ENCODE measurements around the gene CRYM. TPM values are rescaled to one million over a fixed set of nuclear protein-coding genes. Genes with fewer than 3 reads are reported as not detected.

Gene CRYM
- total RNA-seq, 1 experiment from 2014 or later, result 12.9 TPM

GRCh38 chr16:21276090-21276489 lies 2.0 kb downstream of the CRYM start:
- H3K9me3 Mint-ChIP-seq, result no peaks in the 10 kb centered on the region
- H3K27ac Mint-ChIP-seq, result no peak overlapping the region
- TF ChIP-seq ATF1 (CRISPR knock-in tag; IDR thresholded peaks at IDR 0.05), result no peak
- no peak for TF ChIP-seq TEAD1 (CRISPR knock-in tag; IDR thresholded peaks at IDR 0.05)
- TF ChIP-seq USF1 (CRISPR knock-in tag; IDR thresholded peaks at IDR 0.05), result no peak
- no peak for TF ChIP-seq SP1 (CRISPR knock-in tag; conservative IDR thresholded peaks at IDR 0.05)
- no peaks in the 10 kb centered on the region for H3K36me3 Mint-ChIP-seq
- ChIA-PET CTCF (interaction anchor here (6.5 to 7.4 kb wide), 2 partner anchors 25 to 87 kb away, joined by 47 to 72 read pairs; no protein-coding TSS in a partner anchor), POLR2A (no interaction called here)
- no peak for ATAC-seq
- peaks cover 19% of the 10 kb centered on the region for H3K27me3 Mint-ChIP-seq (ENCODE audit: low read depth)
- no peak for DNase-seq (ENCODE audit: low spot score)
- H3K4me1 Mint-ChIP-seq, result peaks cover 27% of the 10 kb centered on the region
- H3K4me3 Mint-ChIP-seq, result no peak overlapping the region

DNA sequence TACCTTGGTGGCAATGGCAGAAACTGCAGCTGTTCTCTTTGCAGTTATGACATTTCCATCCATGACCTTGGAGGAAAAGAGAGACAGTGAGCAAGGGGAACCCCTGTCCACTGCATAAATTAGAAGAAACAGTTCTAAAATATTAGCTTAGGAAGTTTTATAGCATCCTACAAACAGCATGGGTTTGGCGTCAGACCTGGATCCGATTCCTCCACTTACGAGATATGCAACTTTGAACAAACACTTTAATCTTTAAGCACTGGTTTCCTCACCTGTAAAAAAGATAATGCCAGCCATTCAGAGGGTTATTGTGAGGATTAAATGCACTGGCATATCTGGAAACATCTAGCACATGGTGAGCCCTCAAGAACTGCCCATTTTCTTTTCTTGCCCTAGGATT lies 2.6 kb downstream of the CRYM start:
- CTCF ChIA-PET, result interaction anchor here (6.5 to 7.4 kb wide), 2 partner anchors 25 to 86 kb away, joined by 47 to 72 read pairs; no protein-coding TSS in a partner anchor
- H3K4me3 Mint-ChIP-seq, result no peak overlapping the region
- H3K4me1 Mint-ChIP-seq, result peaks cover 27% of the 10 kb centered on the region
- DNase-seq (ENCODE audit: low spot score) (no peak), ATAC-seq (no peak)
- H3K9me3 Mint-ChIP-seq, result no peaks in the 10 kb centered on the region
- POLR2A ChIA-PET, result no interaction called here
- TF ChIP-seq TEAD1 (CRISPR knock-in tag; IDR thresholded peaks at IDR 0.05) (no peak), SP1 (CRISPR knock-in tag; conservative IDR thresholded peaks at IDR 0.05) (no peak), MXD4 (CRISPR knock-in tag; IDR thresholded peaks at IDR 0.05; ENCODE audit: borderline replicate concordance) (no peak), SOX15 (CRISPR knock-in tag; IDR thresholded peaks at IDR 0.05) (no peak), KAT7 (CRISPR knock-in tag; IDR thresholded peaks at IDR 0.05; ENCODE audit: borderline replicate concordance) (no peak), PRDM15 (CRISPR knock-in tag; IDR thresholded peaks at IDR 0.05) (no peak), USF1 (CRISPR knock-in tag; IDR thresholded peaks at IDR 0.05) (no peak), NFATC4 (CRISPR knock-in tag; IDR thresholded peaks at IDR 0.05) (no peak), ZNF671 (CRISPR knock-in tag; IDR thresholded peaks at IDR 0.05) (no peak), MYBL2 (CRISPR knock-in tag; IDR thresholded peaks at IDR 0.05) (no peak), ZNF121 (CRISPR knock-in tag; IDR thresholded peaks at IDR 0.05) (no peak), ZBTB21 (CRISPR knock-in tag; IDR thresholded peaks at IDR 0.05; ENCODE audit: borderline replicate concordance) (no peak), USF2 (CRISPR knock-in tag; IDR thresholded peaks at IDR 0.05) (no peak), NR1H2 (CRISPR knock-in tag; IDR thresholded peaks at IDR 0.05) (no peak), FOXP4 (CRISPR knock-in tag; IDR thresholded peaks at IDR 0.05) (no peak), SMAD3 (CRISPR knock-in tag; IDR thresholded peaks at IDR 0.05; ENCODE audit: borderline replicate concordance) (no peak), GTF2I (CRISPR knock-in tag; conservative IDR thresholded peaks at IDR 0.05) (no peak), HMGA2 (CRISPR knock-in tag; IDR thresholded peaks at IDR 0.05) (no peak)
- TF ChIP-seq, protein P1, sequence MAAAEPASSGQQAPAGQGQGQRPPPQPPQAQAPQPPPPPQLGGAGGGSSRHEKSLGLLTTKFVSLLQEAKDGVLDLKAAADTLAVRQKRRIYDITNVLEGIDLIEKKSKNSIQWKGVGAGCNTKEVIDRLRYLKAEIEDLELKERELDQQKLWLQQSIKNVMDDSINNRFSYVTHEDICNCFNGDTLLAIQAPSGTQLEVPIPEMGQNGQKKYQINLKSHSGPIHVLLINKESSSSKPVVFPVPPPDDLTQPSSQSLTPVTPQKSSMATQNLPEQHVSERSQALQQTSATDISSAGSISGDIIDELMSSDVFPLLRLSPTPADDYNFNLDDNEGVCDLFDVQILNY (CRISPR knock-in tag; IDR thresholded peaks at IDR 0.05), result no peak
- TF ChIP-seq, protein P2, sequence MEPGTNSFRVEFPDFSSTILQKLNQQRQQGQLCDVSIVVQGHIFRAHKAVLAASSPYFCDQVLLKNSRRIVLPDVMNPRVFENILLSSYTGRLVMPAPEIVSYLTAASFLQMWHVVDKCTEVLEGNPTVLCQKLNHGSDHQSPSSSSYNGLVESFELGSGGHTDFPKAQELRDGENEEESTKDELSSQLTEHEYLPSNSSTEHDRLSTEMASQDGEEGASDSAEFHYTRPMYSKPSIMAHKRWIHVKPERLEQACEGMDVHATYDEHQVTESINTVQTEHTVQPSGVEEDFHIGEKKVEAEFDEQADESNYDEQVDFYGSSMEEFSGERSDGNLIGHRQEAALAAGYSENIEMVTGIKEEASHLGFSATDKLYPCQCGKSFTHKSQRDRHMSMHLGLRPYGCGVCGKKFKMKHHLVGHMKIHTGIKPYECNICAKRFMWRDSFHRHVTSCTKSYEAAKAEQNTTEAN (CRISPR knock-in tag; IDR thresholded peaks at IDR 0.05), result no peak
- H3K27ac Mint-ChIP-seq, result no peak overlapping the region
- no peaks in the 10 kb centered on the region for H3K36me3 Mint-ChIP-seq
- H3K27me3 Mint-ChIP-seq (ENCODE audit: low read depth), result peaks cover 19% of the 10 kb centered on the region

All from WTC11 (cell line).